ENCODE data around the gene HOXD12. TPM values are rescaled to one million over a fixed set of nuclear protein-coding genes. Genes with fewer than 3 reads are reported as not detected.
A peak's percentile ranks its signal among the peaks of the same experiment; 100 is the strongest.

HOXD12 gene
- total RNA-seq, 1 experiment from 2014 or later: 0.58 TPM

DNA sequence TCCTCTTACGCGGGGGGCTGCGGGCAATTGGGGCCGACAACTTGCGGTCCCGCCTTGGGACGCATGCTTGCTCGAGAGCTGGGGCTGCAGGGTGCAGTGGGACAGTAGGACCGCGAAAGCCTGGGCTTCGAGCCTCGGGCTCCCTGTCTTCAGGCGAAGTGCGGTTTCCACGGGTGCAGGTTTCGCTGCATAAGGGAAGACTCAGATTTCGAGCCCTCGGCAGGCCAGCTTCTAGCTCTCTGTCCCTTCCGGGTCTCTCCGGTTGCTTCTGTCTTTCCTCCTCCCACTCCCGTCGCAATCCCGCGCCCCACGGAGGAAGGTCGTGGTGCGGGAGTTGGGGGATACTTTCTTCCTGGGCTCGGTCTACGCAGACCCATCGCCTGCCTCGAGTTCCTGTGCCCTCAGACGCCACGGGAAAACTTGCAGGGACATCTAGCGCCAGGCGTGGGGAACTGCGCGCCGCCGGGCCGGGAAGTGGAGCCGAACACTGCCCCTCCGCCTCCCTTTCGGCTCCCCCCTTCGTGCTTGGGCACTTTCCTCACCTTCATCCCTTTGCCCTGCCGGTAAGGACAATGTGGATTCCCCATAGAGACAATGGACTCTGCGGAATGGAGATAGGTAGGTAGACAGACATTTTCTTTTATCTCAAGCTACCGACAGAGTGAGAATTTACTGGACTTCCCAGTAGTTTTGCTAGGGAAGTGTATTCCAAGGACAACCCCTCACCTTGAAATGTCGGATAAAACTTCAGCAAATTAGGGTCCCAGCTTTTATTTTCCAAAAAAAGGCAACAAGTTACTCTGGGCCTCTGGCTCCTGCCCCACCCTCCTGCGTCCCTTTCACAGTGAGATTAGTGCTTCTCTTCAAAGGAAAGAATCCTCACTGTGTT, 11.3 kb upstream of the HOXD12 start:
- no peak overlapping the region for H3K4me3 ChIP-seq (ENCODE audit: low read depth, low read length, poor library complexity, severe bottlenecking)
- peaks cover 27% of the 10 kb centered on the region for H3K27me3 ChIP-seq (replicated peaks; ENCODE audit: insufficient read depth, low read depth, low read length, poor library complexity)
- no TSS peak for BruUV-seq (replicated peaks)
- H3K36me3 ChIP-seq (ENCODE audit: insufficient read depth, low read length, poor library complexity, severe bottlenecking): no peaks in the 10 kb centered on the region
- DNase-seq (ENCODE audit: low spot score): peak; percentile 76
- no peaks in the 10 kb centered on the region for H3K9me3 ChIP-seq (ENCODE audit: low read depth, low read length, poor library complexity, severe bottlenecking)
- H3K27ac ChIP-seq (ENCODE audit: low read depth, low read length, poor library complexity, severe bottlenecking): no peak overlapping the region
- peaks cover 14% of the 10 kb centered on the region for H3K4me1 ChIP-seq (ENCODE audit: insufficient read depth, low read length, poor library complexity, severe bottlenecking)
- intact Hi-C loops (cut with micrococcal nuclease; ENCODE audit: unreplicated experiment): loop anchor here (5.0 kb wide), 3 partner anchors 776 to 886 kb away; no protein-coding TSS in a partner anchor
- TF ChIP-seq, protein P1, sequence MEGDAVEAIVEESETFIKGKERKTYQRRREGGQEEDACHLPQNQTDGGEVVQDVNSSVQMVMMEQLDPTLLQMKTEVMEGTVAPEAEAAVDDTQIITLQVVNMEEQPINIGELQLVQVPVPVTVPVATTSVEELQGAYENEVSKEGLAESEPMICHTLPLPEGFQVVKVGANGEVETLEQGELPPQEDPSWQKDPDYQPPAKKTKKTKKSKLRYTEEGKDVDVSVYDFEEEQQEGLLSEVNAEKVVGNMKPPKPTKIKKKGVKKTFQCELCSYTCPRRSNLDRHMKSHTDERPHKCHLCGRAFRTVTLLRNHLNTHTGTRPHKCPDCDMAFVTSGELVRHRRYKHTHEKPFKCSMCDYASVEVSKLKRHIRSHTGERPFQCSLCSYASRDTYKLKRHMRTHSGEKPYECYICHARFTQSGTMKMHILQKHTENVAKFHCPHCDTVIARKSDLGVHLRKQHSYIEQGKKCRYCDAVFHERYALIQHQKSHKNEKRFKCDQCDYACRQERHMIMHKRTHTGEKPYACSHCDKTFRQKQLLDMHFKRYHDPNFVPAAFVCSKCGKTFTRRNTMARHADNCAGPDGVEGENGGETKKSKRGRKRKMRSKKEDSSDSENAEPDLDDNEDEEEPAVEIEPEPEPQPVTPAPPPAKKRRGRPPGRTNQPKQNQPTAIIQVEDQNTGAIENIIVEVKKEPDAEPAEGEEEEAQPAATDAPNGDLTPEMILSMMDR (conservative IDR thresholded peaks at IDR 0.05; ENCODE audit: low read depth, low read length): peak; percentile 92
- no peak for TF ChIP-seq EZH2 (IDR thresholded peaks at IDR 0.05; ENCODE audit: borderline replicate concordance, low read depth, low read length, poor library complexity, severe bottlenecking)
- ChIA-PET POLR2A (ENCODE audit: low non-redundant PET) (interaction anchor here (0.5 kb wide), 1 partner anchor 366 kb away, joined by 4 read pairs; no protein-coding TSS in a partner anchor), CTCF (interaction anchor here (0.6 to 1.2 kb wide), 3 partner anchors 9 to 837 kb away, joined by 3 read pairs; no protein-coding TSS in a partner anchor)

DNA sequence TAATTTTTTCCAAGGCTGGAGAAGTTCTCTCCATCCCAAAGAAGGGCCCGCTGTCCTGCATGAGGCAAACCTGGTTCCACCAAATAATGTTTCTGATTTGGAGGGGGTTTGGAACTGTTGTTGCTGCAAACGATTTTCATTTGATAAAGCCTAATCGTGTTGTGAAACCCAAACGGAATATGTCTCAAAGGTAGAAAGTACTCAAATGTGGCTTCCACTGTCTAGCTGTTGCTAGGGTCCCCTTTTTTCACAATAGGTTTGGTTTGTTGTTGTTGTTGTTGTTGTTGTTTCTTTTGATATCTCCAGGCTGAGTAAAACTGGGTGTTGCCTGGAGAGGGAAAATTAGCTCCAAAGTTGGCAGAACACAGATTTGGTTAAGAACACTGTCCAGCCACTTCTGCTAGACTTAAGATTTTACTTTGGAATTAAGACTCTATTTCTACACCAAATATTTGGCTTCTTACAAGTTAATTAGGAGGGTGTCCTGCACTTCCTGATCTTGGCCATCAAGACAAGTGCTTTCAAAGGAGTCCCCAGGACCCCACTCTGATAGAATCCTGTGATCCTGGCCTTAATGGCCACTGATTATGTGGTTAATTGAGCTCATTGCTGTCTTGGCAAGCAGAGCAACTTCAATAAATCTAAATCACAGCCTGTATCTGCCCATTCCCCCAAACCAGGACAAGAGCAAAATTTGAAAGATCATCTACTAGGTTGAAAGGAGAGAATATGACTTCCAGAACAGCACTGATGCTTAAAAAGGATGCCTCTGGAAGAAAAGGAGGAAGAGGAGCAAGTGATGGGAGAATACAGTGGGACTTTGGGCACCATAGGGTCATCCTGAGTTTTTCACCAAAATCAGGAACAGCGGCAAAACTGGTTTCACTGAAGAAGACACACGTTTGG, 10.4 kb upstream of the HOXD12 start:
- Histone ChIP-seq H3K4me1 (ENCODE audit: insufficient read depth, low read length, poor library complexity, severe bottlenecking) (peaks cover 14% of the 10 kb centered on the region), H3K27ac (ENCODE audit: low read depth, low read length, poor library complexity, severe bottlenecking) (no peak overlapping the region), H3K4me3 (ENCODE audit: low read depth, low read length, poor library complexity, severe bottlenecking) (no peak overlapping the region), H3K36me3 (ENCODE audit: insufficient read depth, low read length, poor library complexity, severe bottlenecking) (no peaks in the 10 kb centered on the region), H3K27me3 (replicated peaks; ENCODE audit: insufficient read depth, low read depth, low read length, poor library complexity) (peaks cover 18% of the 10 kb centered on the region), H3K9me3 (ENCODE audit: low read depth, low read length, poor library complexity, severe bottlenecking) (no peaks in the 10 kb centered on the region)
- no TSS peak for BruUV-seq (replicated peaks)
- intact Hi-C loops (cut with micrococcal nuclease; ENCODE audit: unreplicated experiment): loop anchor here (5.0 kb wide), 3 partner anchors 777 to 887 kb away; no protein-coding TSS in a partner anchor
- no peak for TF ChIP-seq EZH2 (IDR thresholded peaks at IDR 0.05; ENCODE audit: borderline replicate concordance, low read depth, low read length, poor library complexity, severe bottlenecking)
- TF ChIP-seq, protein P1 (conservative IDR thresholded peaks at IDR 0.05; ENCODE audit: low read depth, low read length): no peak
- ChIA-PET POLR2A (ENCODE audit: low non-redundant PET) (interaction anchor here (0.7 kb wide), 1 partner anchor 726 kb away, joined by 3 read pairs; no protein-coding TSS in a partner anchor), CTCF (interaction anchor here (0.6 to 1.2 kb wide), 3 partner anchors 8 to 838 kb away, joined by 3 read pairs; no protein-coding TSS in a partner anchor)
- DNase-seq (ENCODE audit: low spot score): no peak

DNA sequence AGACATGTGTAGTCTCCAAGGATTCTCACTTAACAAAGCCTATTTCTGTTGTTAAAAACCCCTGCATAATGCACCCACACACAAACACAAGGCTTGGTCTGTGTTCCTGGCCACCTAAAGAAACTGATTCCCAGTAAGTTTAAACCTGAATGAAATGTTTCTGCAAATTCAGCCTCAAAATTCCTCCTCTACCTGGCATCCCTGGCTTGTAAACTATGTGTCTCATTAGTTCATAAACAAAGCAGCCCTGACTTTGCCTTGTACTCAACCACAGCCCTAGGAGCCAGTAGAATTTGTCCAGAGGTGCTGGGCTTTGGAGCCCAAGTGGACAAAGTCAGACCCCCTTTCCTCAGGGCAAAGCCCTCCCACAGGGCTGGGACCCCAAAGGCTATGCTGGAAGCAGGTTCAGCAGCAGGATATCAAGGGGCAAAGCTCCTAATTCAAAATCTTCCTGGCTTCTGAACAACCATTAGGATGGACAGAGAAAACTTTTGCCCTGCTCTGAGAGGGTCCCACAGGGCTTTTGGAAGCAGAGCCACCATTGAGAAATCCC, 9.7 kb upstream of the HOXD12 start:
- ChIA-PET POLR2A (ENCODE audit: low non-redundant PET) (no interaction called here), CTCF (no interaction called here)
- no TSS peak for BruUV-seq (replicated peaks)
- H3K4me3 ChIP-seq (ENCODE audit: low read depth, low read length, poor library complexity, severe bottlenecking): no peak overlapping the region
- H3K27me3 ChIP-seq (replicated peaks; ENCODE audit: insufficient read depth, low read depth, low read length, poor library complexity): peaks cover 11% of the 10 kb centered on the region
- no peak for DNase-seq (ENCODE audit: low spot score)
- peaks cover 14% of the 10 kb centered on the region for H3K4me1 ChIP-seq (ENCODE audit: insufficient read depth, low read length, poor library complexity, severe bottlenecking)
- intact Hi-C loops (cut with micrococcal nuclease; ENCODE audit: unreplicated experiment): loop anchor here (5.0 to 10.0 kb wide), 4 partner anchors 778 to 1085 kb away; partner anchors contain the start of gene CHN1
- no peak overlapping the region for H3K27ac ChIP-seq (ENCODE audit: low read depth, low read length, poor library complexity, severe bottlenecking)
- H3K9me3 ChIP-seq (ENCODE audit: low read depth, low read length, poor library complexity, severe bottlenecking): no peaks in the 10 kb centered on the region
- peaks cover 5% of the 10 kb centered on the region for H3K36me3 ChIP-seq (ENCODE audit: insufficient read depth, low read length, poor library complexity, severe bottlenecking)
- TF ChIP-seq EZH2 (IDR thresholded peaks at IDR 0.05; ENCODE audit: borderline replicate concordance, low read depth, low read length, poor library complexity, severe bottlenecking): no peak
- TF ChIP-seq, protein P1 (conservative IDR thresholded peaks at IDR 0.05; ENCODE audit: low read depth, low read length): no peak
